ENCODE measurements around the gene MGAT5.

Gene MGAT5

GRCh38 chr2:134272806-134273205 is 18.9 kb downstream of the MGAT5 start:
- TF ChIP-seq, protein P1, sequence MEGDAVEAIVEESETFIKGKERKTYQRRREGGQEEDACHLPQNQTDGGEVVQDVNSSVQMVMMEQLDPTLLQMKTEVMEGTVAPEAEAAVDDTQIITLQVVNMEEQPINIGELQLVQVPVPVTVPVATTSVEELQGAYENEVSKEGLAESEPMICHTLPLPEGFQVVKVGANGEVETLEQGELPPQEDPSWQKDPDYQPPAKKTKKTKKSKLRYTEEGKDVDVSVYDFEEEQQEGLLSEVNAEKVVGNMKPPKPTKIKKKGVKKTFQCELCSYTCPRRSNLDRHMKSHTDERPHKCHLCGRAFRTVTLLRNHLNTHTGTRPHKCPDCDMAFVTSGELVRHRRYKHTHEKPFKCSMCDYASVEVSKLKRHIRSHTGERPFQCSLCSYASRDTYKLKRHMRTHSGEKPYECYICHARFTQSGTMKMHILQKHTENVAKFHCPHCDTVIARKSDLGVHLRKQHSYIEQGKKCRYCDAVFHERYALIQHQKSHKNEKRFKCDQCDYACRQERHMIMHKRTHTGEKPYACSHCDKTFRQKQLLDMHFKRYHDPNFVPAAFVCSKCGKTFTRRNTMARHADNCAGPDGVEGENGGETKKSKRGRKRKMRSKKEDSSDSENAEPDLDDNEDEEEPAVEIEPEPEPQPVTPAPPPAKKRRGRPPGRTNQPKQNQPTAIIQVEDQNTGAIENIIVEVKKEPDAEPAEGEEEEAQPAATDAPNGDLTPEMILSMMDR (IDR thresholded peaks at IDR 0.05; ENCODE audit: low read depth, low read length), result no peak
- no peak overlapping the region for H3K4me3 ChIP-seq (replicated peaks in 1 of 2; ENCODE audit: low read depth in 2 of 2, low read length in 2 of 2)
- DNase-seq (ENCODE audit: low read depth in 2 of 2), result no peak

DNA sequence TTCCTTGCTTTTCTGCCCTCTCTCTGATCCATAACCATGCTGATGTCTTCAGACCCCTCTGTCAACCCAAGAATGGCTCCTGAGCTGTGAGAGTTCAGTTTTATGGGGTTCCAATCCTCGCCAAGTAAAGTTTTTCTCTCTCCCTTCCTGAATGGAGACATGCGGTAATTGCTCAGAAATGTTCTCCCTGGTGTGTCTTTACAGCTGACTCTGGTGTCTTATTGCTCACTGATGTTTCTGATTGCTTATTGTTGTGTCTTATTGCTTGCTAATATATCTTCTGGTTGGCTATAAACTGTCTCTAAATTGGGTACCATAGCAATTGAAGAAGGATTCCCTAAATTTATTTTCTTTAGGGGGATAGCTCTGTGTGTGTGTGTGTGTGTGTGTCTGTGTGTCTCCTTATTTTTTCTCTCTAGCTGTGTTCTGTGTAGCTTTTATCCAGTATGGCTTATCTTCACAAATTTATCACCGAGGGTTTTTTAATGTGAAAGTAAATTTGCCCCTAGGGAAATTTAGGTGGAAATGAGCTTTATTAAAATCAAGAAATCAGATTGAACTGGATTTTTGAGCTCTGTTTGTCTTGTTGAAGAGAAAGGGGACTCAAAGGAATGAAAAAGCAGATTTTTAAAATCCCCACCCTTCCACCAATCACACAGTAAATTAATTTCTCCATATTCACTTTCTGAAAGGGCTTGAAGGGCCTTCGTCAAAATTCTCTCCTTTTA is 19.5 kb downstream of the MGAT5 start:
- TF ChIP-seq, protein P1 (IDR thresholded peaks at IDR 0.05; ENCODE audit: low read depth, low read length), result no peak
- peak in 1 of 2 donors; percentile 36 for DNase-seq (ENCODE audit: low read depth in 2 of 2)
- H3K4me3 ChIP-seq (replicated peaks in 1 of 2; ENCODE audit: low read depth in 2 of 2, low read length in 2 of 2), result no peak overlapping the region

- TF ChIP-seq, protein P1 (IDR thresholded peaks at IDR 0.05; ENCODE audit: low read depth, low read length), result no peak
- DNase-seq (ENCODE audit: low read depth in 2 of 2), result no peak
Observed at GRCh38 chr2:134274121-134274520, 20.2 kb downstream of the MGAT5 start.

GRCh38 chr2:134275058-134275862 is 21.4 kb downstream of the MGAT5 start:
- no peak for DNase-seq (ENCODE audit: low read depth in 2 of 2)
- no peak overlapping the region for H3K4me3 ChIP-seq (replicated peaks in 1 of 2; ENCODE audit: low read depth in 2 of 2, low read length in 2 of 2)

More at GRCh38 chr2:134274121-134274520, 20.2 kb downstream of the MGAT5 start:
- no peak overlapping the region for H3K4me3 ChIP-seq (replicated peaks in 1 of 2; ENCODE audit: low read depth in 2 of 2, low read length in 2 of 2)

GRCh38 chr2:134276381-134277172 is 22.7 kb downstream of the MGAT5 start:
- no peak overlapping the region for H3K4me3 ChIP-seq (replicated peaks in 1 of 2; ENCODE audit: low read depth in 2 of 2, low read length in 2 of 2)
- TF ChIP-seq, protein P1 (IDR thresholded peaks at IDR 0.05; ENCODE audit: low read depth, low read length), result no peak
- DNase-seq (ENCODE audit: low read depth in 2 of 2), result peak in 1 of 2 donors; percentile 46

More at GRCh38 chr2:134275058-134275862, 21.4 kb downstream of the MGAT5 start:
- TF ChIP-seq, protein P1 (IDR thresholded peaks at IDR 0.05; ENCODE audit: low read depth, low read length), result no peak

DNA sequence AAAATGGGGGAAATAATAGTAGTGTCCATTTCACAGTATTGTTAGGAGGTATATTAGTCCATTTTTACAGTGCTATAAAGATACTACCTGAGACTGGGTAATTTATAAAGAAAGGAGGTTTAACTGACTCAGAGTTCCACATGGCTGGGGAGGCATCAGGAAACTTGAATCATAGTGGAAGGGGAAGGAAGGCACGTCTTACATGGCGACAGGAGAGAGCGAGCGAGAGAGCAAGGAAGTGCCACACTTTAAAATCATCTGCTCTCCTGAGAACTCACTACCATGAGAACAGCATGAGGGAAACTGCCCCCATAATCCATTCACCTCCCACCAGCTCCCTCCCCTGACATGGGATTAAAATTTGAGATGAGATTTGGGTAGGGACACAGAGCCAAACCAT is 23.4 kb downstream of the MGAT5 start:
- peak in 1 of 2 donors; percentile 33 for DNase-seq (ENCODE audit: low read depth in 2 of 2)
- TF ChIP-seq, protein P1 (IDR thresholded peaks at IDR 0.05; ENCODE audit: low read depth, low read length), result no peak
- no peak overlapping the region for H3K4me3 ChIP-seq (replicated peaks in 1 of 2; ENCODE audit: low read depth in 2 of 2, low read length in 2 of 2)

Measured in cardiac fibroblast (primary cell).